Measurements from ENCODE around the gene MSRB3.

DNA sequence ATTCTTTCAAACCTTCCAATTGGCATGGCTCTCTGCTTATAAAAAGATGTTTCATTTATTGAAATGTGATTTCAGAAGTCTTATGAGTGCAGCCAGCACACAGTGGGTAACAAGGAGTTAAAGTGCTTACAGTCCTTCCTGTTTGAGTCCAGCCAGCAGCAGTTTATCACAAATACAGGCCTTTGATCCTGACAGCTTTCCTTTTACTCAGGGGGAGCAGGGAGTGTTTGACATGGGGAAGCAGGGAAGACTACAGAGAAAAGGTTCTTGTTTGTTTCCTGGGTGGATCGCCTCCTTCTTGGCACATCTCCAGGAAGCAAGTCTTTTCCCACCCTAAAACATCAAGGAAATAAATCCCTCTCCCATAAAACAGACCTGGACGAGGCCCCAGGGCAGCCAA, 216.1 kb downstream of the MSRB3 start:
- TF ChIP-seq, protein P1, sequence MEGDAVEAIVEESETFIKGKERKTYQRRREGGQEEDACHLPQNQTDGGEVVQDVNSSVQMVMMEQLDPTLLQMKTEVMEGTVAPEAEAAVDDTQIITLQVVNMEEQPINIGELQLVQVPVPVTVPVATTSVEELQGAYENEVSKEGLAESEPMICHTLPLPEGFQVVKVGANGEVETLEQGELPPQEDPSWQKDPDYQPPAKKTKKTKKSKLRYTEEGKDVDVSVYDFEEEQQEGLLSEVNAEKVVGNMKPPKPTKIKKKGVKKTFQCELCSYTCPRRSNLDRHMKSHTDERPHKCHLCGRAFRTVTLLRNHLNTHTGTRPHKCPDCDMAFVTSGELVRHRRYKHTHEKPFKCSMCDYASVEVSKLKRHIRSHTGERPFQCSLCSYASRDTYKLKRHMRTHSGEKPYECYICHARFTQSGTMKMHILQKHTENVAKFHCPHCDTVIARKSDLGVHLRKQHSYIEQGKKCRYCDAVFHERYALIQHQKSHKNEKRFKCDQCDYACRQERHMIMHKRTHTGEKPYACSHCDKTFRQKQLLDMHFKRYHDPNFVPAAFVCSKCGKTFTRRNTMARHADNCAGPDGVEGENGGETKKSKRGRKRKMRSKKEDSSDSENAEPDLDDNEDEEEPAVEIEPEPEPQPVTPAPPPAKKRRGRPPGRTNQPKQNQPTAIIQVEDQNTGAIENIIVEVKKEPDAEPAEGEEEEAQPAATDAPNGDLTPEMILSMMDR (IDR thresholded peaks at IDR 0.05; ENCODE audit: control extremely low read depth in 1 of 3, insufficient read depth in 1 of 3, low read depth in 1 of 3, low read length in 3 of 3), result no peak
- TF ChIP-seq SIN3A (conservative IDR thresholded peaks at IDR 0.05 in 1 of 2, IDR thresholded peaks at IDR 0.05 in 1 of 2; ENCODE audit: low read depth in 1 of 2, low read length in 2 of 2) (no peak), HDAC2 (IDR thresholded peaks at IDR 0.05; ENCODE audit: borderline replicate concordance in 1 of 2, low read depth in 2 of 2, low read length in 2 of 2) (no peak), KDM1A (IDR thresholded peaks at IDR 0.05; ENCODE audit: borderline replicate concordance, low read length) (no peak), SRF (IDR thresholded peaks at IDR 0.05; ENCODE audit: low read depth, low read length) (no peak), RXRA (IDR thresholded peaks at IDR 0.05; ENCODE audit: insufficient read depth, low read depth, low read length) (no peak), POLR2A (IDR thresholded peaks at IDR 0.05; ENCODE audit: control extremely low read depth in 1 of 2, low read depth in 2 of 2, low read length in 2 of 2) (no peak), JUND (IDR thresholded peaks at IDR 0.05; ENCODE audit: low read length) (no peak), POLR2AphosphoS5 (IDR thresholded peaks at IDR 0.05; ENCODE audit: low read depth, low read length) (no peak)
